GM12878 (cell line): ENCODE results near the gene BAHD1. TPM values are rescaled to one million over a fixed set of nuclear protein-coding genes. Genes with fewer than 3 reads are reported as not detected.

Experiments used
- ATAC-seq: fragments of 200-7000 bp; cut with Tn5 transposase; 3 replicates; pipeline ENCODE4 v1.9.1; 2020; ENCODE audit warnings: mild to moderate bottlenecking, moderate library complexity
- BruUV-seq: library from RNA; stranded (reverse); fragments of 400-500 nt; replicated peaks from 2 replicates; lab custom pipeline; 2021; lab: Mats Ljungman, UMichigan
- CTCF ChIA-PET: fragments of 300-600 bp; sonication (Branson Sonifier 250); formaldehyde crosslinking; extraction: SDS; loops from one replicate; lab custom pipeline; 2021; ENCODE audit warnings: inconsistent platforms; lab: Yijun Ruan, JAX
- POLR2A ChIA-PET: fragments of 350-600 bp; formaldehyde crosslinking; extraction: SDS; loops from one replicate; lab custom pipeline; 2021; ENCODE audit warnings: inconsistent platforms; lab: Charles Lee
- RAD21 ChIA-PET: fragments of 300-600 bp; sonication (Branson Sonifier 250); formaldehyde crosslinking; loops from one replicate; lab custom pipeline; 2023; ENCODE audit warnings: antibody characterized with exemption; ENCODE audit not compliant: unreplicated experiment; lab: Charles Lee
- SMC1A ChIA-PET: fragments of 300-600 bp; sonication (Branson Sonifier 250); formaldehyde crosslinking; loops from one replicate; lab custom pipeline; 2023; ENCODE audit not compliant: unreplicated experiment, uncharacterized antibody; lab: Charles Lee
- DNase-seq: peaks from one replicate; pipeline ENCODE4 v3.0.0-alpha.2; 2011; ENCODE audit warnings: low read depth, low spot score
- FAIRE-seq: peaks from 3 replicates; lab custom pipeline; 2011; peaks lifted over from hg19 to GRCh38; lab: Jason Lieb, UNC
- H2AFZ ChIP-seq: 2 replicates; pipeline ENCODE4 v1.6.0; 2011; ENCODE audit warnings: low read depth, low read length, control low read depth; ENCODE audit not compliant: control insufficient read depth
- H3K27ac ChIP-seq: 2 replicates; pipeline ENCODE4 v1.5.1; 2011; ENCODE audit warnings: control low read depth; ENCODE audit not compliant: control insufficient read depth, insufficient read depth
- H3K27me3 ChIP-seq, 2 experiments: replicated peaks in 1 of 2; 2 replicates each; pipeline versions ENCODE4 v1.6.0 to v1.6.1; 2011; ENCODE audit warnings: low read length in 1 of 2; ENCODE audit not compliant: control insufficient read depth in 2 of 2, insufficient read depth in 2 of 2
- H3K36me3 ChIP-seq, 2 experiments: 2 replicates each; pipeline ENCODE4 v1.5.1; 2011; ENCODE audit warnings: low read length in 1 of 2; ENCODE audit not compliant: control insufficient read depth in 2 of 2, insufficient read depth in 2 of 2
- H3K4me1 ChIP-seq: 2 replicates; pipeline ENCODE4 v1.6.1; 2011; ENCODE audit warnings: mild to moderate bottlenecking, low read length, moderate library complexity, mixed read lengths; ENCODE audit not compliant: control insufficient read depth, insufficient read depth
- H3K4me2 ChIP-seq: 2 replicates; pipeline ENCODE4 v1.6.0; 2011; ENCODE audit warnings: control low read depth; ENCODE audit not compliant: control insufficient read depth, insufficient read depth
- H3K4me3 ChIP-seq: fragments of 200-600 bp; sonication (generic); 2 replicates; pipeline ENCODE4 v1.5.1; 2016
- H3K79me2 ChIP-seq: 2 replicates; pipeline ENCODE4 v1.6.0; 2011; ENCODE audit warnings: low read length; ENCODE audit not compliant: control insufficient read depth, insufficient read depth
- H3K9ac ChIP-seq: 2 replicates; pipeline ENCODE4 v1.8.0; 2011; ENCODE audit warnings: low read length, control low read depth, mixed read lengths; ENCODE audit not compliant: control insufficient read depth, insufficient read depth
- H3K9me3 ChIP-seq: replicated peaks from 3 replicates; pipeline ENCODE4 v1.5.1; 2011; ENCODE audit warnings: mild to moderate bottlenecking, low read length; ENCODE audit not compliant: control insufficient read depth, insufficient read depth
- H4K20me1 ChIP-seq: 2 replicates; pipeline ENCODE4 v1.6.0; 2011; ENCODE audit not compliant: control insufficient read depth, insufficient read depth
- ASH2L ChIP-seq: fragments of 300-600, 200-600 bp; sonication (generic); IDR thresholded peaks from 2 replicates; pipeline ENCODE4 v1.6.1; 2017; ENCODE audit warnings: low read depth, mild to moderate bottlenecking, borderline replicate concordance
- HDGF ChIP-seq: fragments of 450-650 bp; IDR thresholded peaks from 2 replicates; pipeline ENCODE4 v1.6.1; 2016; ENCODE audit warnings: antibody characterized with exemption
- SUZ12 ChIP-seq: fragments of 200-600 bp; sonication (generic); IDR thresholded peaks from one replicate; pipeline ENCODE4 v1.6.1; 2018; ENCODE audit warnings: antibody characterized with exemption, mild to moderate bottlenecking; ENCODE audit not compliant: unreplicated experiment
- USF1 ChIP-seq: IDR thresholded peaks from 2 replicates; pipeline ENCODE4 v1.6.1; 2011; ENCODE audit warnings: borderline replicate concordance, low read depth, mild to moderate bottlenecking, moderate library complexity, mixed read lengths, low read length; ENCODE audit not compliant: insufficient read depth; ENCODE audit errors: extremely low read length
- WGBS: methylation state at CpG from one replicate; pipeline ENCODE4 v1.1.6; 2016; ENCODE audit warnings: low lambda C conversion rate; ENCODE audit not compliant: insufficient replicate concordance, insufficient coverage; ENCODE audit errors: missing lambda C conversion rate; 5-methylcytosine and 5-hydroxymethylcytosine counted together
- in situ Hi-C: fragments of 300-500 bp; cut with MboI; formaldehyde crosslinking; loops from 9 replicates; pipeline ENCODE4 v1.14.3; 2018; ENCODE audit warnings: mixed read lengths
- intact Hi-C: fragments of 100-400 bp; cut with micrococcal nuclease; formaldehyde crosslinking; loops from one replicate; pipeline ENCODE4 v1.14.2; 2022; ENCODE audit not compliant: unreplicated experiment
- polyA plus RNA-seq, 11 experiments: library from polyadenylated mRNA; depleted of rRNA in 4 of 11; unstranded in 6 of 11; stranded (reverse) in 5 of 11; fragments of >200 nt; fragmentation: Nextera tagmentation in 4 of 11; fragmentation: Illumina TruSeq in 1 of 11; extraction: Ambion mirVana in 4 of 11; extraction: Trizol in 1 of 11; gene quantifications; 1 replicate in 1 of 11; 2 replicates in 10 of 11; pipeline versions ENCODE4 v1.2.1 to v1.2.3, GENCODE V29; 2011 to 2016; ENCODE audit warnings: inconsistent platforms in 2 of 11, missing spikeins in 2 of 11, low read depth in 1 of 11
- total RNA-seq, 4 experiments: library from RNA; depleted of rRNA in 3 of 4; stranded (reverse); fragments of >200 nt in 3 of 4; fragmentation: Illumina TruSeq in 1 of 4; extraction: Trizol in 1 of 4; gene quantifications; 2 replicates each; pipeline versions ENCODE4 v1.2.1 to v1.2.3, GENCODE V29; 2013 to 2021

BAHD1 gene
- total and polyA plus RNA-seq, 10 of the 15 experiments (the other 5 are each of a cell fraction or from before 2014, with no cell fraction given) = 0.21 to 21.8 (median 5.8) TPM

GRCh38 chr15:40450047-40450446 lies 9.3 kb downstream of the BAHD1 start:
- Histone ChIP-seq H3K27me3 (no peaks in the 10 kb centered on the region), H3K36me3 (peaks cover 0 to 4% of the 10 kb centered on the region in 2 experiments; a peak in 1 of 4 replicates), H3K4me2 (no peak overlapping the region), H2AFZ (no peak overlapping the region), H3K4me3 (no peak overlapping the region), H3K9me3 (no peaks in the 10 kb centered on the region), H3K27ac (no peak overlapping the region), H4K20me1 (no peaks in the 10 kb centered on the region; the same call in 1 of the 2 replicates), H3K9ac (no peak overlapping the region), H3K79me2 (peaks cover 42% of the 10 kb centered on the region), H3K4me1 (peaks cover 37% of the 10 kb centered on the region)
- RAD21 ChIA-PET = interaction anchor here (2.2 kb wide), 1 partner anchor 8 kb away, joined by 9 read pairs; no protein-coding TSS in a partner anchor
- DNase-seq (no peak), FAIRE-seq (no peak), ATAC-seq (no peak)
- BruUV-seq = no TSS peak
- SMC1A ChIA-PET = interaction anchor here (1.0 to 1.4 kb wide), 3 partner anchors 9 to 58 kb away, joined by 3 to 5 read pairs (median 4); partner anchors contain the start of gene BAHD1
- POLR2A ChIA-PET = interaction anchor here (1.0 to 1.5 kb wide), 3 partner anchors 15 to 44 kb away, joined by 3 to 4 read pairs (median 3); partner anchors contain the start of gene IVD
- intact Hi-C loops = no loop called here
- TF ChIP-seq USF1 (no peak), ASH2L (no peak), HDGF (no peak), SUZ12 (no peak)
- WGBS = 97% methylated on average over 2 of the region's 2 CpGs
- CTCF ChIA-PET = interaction anchor here (1.1 to 2.9 kb wide), 2 partner anchors 8 to 19 kb away, joined by 3 to 12 read pairs; no protein-coding TSS in a partner anchor
- in situ Hi-C loops = no loop called here
